G401 (cell line): ENCODE data around the gene CDKN2A. TPM values are rescaled to one million over a fixed set of nuclear protein-coding genes. Genes with fewer than 3 reads are reported as not detected.

Source experiments
- total RNA-seq: library from RNA; depleted of rRNA; stranded (reverse); fragments of >200 nt; shearing (Covaris generic); gene quantifications from 2 replicates; pipeline ENCODE4 v1.2.3, GENCODE V29; 2014; rRNA removed

The CDKN2A gene
- total RNA-seq, 1 experiment from 2014 or later, result 8.4 TPM

Other genes starting within 250 kb of the CDKN2A start
- 15.1 and 17.4 TPM in 2 replicates for gene MTAP, start 191.8 kb downstream of the CDKN2A start, total RNA-seq
- not detected in 2 replicates for gene CDKN2B-AS1, start 399 bp upstream of the CDKN2A start, total RNA-seq
- 0.61 and 2.6 TPM in 2 replicates for gene CDKN2B, start 14.9 kb upstream of the CDKN2A start, total RNA-seq